ENCODE data around the gene FAM78A. TPM values are rescaled to one million over a fixed set of nuclear protein-coding genes. Genes with fewer than 3 reads are reported as not detected.

The FAM78A gene
- total RNA-seq, 1 donor from 2014 or later: 73.4 TPM

DNA sequence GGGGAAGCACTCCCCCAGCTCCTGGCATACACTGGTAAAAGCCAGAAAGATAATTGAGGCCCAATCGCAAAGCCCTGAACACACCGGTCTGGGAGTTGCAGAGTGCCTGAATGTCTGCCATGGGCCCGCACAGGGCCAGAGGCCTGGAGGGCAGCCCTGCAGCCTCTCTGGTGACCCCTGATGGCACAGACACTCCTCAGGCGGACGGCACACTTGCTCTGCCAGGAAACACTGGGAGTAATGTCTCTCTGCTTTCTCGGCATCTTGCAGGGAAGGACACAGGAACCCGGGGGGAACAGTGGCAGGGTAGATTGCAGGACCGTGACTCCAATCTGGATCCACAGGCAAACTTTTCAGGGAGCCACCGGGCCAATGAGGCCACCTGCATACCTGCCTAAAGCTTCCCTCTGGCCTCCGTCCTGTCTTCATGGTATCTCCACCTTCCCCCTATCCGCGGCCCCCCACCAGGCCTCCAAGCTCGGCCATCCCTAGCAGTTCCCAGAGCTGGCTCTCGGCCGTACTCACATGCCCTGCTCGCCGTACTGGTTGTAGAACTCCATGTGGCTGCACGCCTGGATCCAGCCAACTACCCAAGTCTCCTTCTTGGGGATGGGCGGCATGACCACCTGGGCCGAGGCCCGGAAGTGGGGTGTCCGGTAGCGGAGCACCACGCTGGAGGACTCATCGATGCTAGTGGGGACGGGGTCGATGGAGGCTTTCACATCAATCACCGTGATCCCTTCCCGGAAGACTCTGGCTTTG, 797 bp downstream of the FAM78A start:
- H3K4me1 Mint-ChIP-seq (ENCODE audit: unreplicated experiment): peaks cover 49% of the 10 kb centered on the region
- H3K36me3 Mint-ChIP-seq (ENCODE audit: low read depth, unreplicated experiment): peaks cover 15% of the 10 kb centered on the region
- no peaks in the 10 kb centered on the region for H3K9me3 Mint-ChIP-seq (ENCODE audit: unreplicated experiment)
- peaks cover 9% of the 10 kb centered on the region for H3K27me3 Mint-ChIP-seq (ENCODE audit: unreplicated experiment)
- peak; percentile 57 for DNase-seq (ENCODE audit: low spot score)
- peak overlapping the region; percentile 96 for H3K4me3 Mint-ChIP-seq (ENCODE audit: unreplicated experiment)
- peak overlapping the region; percentile 64 for H3K27ac Mint-ChIP-seq (ENCODE audit: unreplicated experiment)
- no peak for TF ChIP-seq CTCF (IDR thresholded peaks at IDR 0.05; ENCODE audit: unreplicated experiment)

GRCh38 chr9:131274674-131275331, 1.5 kb downstream of the FAM78A start:
- Mint-ChIP-seq H3K27ac (ENCODE audit: unreplicated experiment) (peak overlapping the region; percentile 64), H3K36me3 (ENCODE audit: low read depth, unreplicated experiment) (peaks cover 18% of the 10 kb centered on the region), H3K27me3 (ENCODE audit: unreplicated experiment) (peaks cover 7% of the 10 kb centered on the region), H3K9me3 (ENCODE audit: unreplicated experiment) (no peaks in the 10 kb centered on the region), H3K4me1 (ENCODE audit: unreplicated experiment) (peaks cover 53% of the 10 kb centered on the region), H3K4me3 (ENCODE audit: unreplicated experiment) (peak overlapping the region; percentile 96)
- no peak for TF ChIP-seq CTCF (IDR thresholded peaks at IDR 0.05; ENCODE audit: unreplicated experiment)
- no peak for DNase-seq (ENCODE audit: low spot score)

DNA sequence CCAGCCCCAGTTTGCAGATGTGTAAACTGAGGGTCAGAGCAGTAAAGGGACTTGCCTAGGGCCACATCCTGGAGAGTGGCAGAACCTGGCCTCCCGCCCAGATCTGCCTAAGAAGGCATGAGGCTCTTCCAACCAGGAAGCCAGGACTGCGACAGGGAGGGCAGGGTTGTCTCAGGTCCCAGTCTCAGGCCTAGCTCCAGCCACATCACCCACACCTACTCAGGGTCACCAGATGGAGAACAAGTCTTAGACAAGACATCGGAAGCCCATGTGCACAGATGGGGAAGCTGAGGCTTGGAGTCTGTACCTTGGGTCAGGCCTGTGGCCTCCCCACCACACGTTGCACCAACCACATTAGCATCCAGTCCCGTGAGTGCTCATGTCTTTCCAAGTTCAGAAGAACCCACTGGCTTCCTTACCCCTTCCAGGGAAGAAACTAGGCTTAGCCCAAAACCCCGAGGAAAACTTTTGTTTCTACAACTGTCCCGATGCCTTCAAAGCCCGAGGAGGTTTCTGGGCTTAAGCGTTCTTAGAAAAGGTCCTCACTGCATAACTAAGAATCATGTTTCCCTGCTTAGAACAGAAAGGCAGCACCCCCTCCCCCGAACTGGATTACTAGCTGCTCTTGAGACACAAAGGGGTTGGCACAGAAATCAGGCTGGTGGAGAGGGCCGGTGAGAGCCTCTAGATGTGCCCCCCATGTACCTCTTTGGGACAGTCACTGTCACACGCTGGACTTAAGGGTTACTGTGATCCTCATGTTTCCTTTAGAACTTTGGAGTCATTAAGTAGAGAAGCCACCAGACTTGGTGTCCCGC, 2.2 kb downstream of the FAM78A start:
- Mint-ChIP-seq H3K27me3 (ENCODE audit: unreplicated experiment) (peaks cover 7% of the 10 kb centered on the region), H3K27ac (ENCODE audit: unreplicated experiment) (peak overlapping the region; percentile 13), H3K4me1 (ENCODE audit: unreplicated experiment) (peaks cover 58% of the 10 kb centered on the region), H3K4me3 (ENCODE audit: unreplicated experiment) (peak overlapping the region; percentile 96), H3K36me3 (ENCODE audit: low read depth, unreplicated experiment) (peaks cover 21% of the 10 kb centered on the region), H3K9me3 (ENCODE audit: unreplicated experiment) (no peaks in the 10 kb centered on the region)
- no peak for TF ChIP-seq CTCF (IDR thresholded peaks at IDR 0.05; ENCODE audit: unreplicated experiment)
- DNase-seq (ENCODE audit: low spot score): no peak

GRCh38 chr9:131273146-131273855, 3.0 kb downstream of the FAM78A start:
- Mint-ChIP-seq H3K36me3 (ENCODE audit: low read depth, unreplicated experiment) (peaks cover 22% of the 10 kb centered on the region), H3K9me3 (ENCODE audit: unreplicated experiment) (no peaks in the 10 kb centered on the region), H3K27me3 (ENCODE audit: unreplicated experiment) (peaks cover 7% of the 10 kb centered on the region), H3K4me1 (ENCODE audit: unreplicated experiment) (peaks cover 59% of the 10 kb centered on the region), H3K27ac (ENCODE audit: unreplicated experiment) (peak overlapping the region; percentile 36), H3K4me3 (ENCODE audit: unreplicated experiment) (peak overlapping the region; percentile 96)
- TF ChIP-seq CTCF (IDR thresholded peaks at IDR 0.05; ENCODE audit: unreplicated experiment): no peak
- no peak for DNase-seq (ENCODE audit: low spot score)

All from endothelial cell (in vitro differentiated cells).